GM21529 (cell line): Measurements from ENCODE around the gene BNIP2.
"Not testable (repeated sequence)": the region's sequence is repeated elsewhere in the genome, so short reads cannot be mapped to it uniquely, and the experiment has no call there.

Experiments
- ATAC-seq: cut with Tn5 transposase; IDR thresholded peaks from one replicate; pipeline ENCODE4 v1.9.1; 2021; ENCODE audit not compliant: unreplicated experiment

The BNIP2 gene

DNA sequence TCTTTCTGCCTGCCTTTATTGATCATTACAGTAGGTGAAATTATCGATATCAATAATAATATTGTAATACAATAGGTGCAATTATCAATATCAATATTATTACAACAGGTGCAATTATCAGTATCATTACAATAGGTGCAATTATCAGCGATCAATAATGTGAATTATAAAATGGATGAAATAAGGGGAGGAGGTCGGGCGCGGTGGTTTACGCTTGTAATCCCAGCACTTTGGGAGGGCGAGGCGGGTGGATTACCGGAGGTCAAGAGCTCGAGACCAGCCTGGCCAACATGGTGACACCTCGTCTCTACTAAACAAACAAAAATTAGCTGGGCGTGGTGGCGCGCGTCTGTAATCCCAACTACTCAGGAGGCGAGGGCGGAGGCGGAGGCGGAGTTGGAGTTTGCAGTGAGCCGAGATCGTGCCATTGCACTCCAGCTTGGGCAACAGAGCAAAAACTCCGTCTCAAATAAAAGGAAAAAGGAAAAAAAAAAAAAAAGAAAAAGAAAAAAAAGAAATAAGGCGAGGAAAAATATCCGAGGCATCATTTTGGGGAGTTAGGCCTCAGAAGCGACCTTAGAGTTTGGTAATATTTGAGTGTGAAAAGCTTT lies 611 bp upstream of the BNIP2 start:
- no peak for ATAC-seq

- peak; percentile 14 for ATAC-seq
These were observed 718 bp downstream of the BNIP2 start for GRCh38 chr15:59688423-59688781.

GRCh38 chr15:59687836-59688235 lies 1.3 kb downstream of the BNIP2 start:
- no peak for ATAC-seq

DNA sequence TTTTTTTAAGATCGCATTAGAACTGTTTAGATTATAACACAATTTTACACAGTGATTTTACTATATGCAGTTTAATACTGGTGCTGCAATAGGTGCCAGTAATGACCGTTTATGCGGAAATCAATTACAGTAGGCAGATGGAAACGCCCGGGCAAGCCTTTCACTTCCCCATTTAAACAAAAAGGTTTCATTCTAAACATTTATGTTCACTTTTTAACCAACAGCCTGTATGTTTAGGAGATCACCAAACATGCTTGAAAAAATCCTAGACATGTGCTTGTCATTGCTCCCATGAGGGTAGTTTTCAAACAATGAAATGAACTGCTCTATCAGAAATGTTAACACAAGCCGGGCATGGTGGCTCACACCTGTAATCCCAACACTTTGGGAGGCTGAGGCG lies 2.7 kb downstream of the BNIP2 start:
- ATAC-seq, result peak; percentile 23

DNA sequence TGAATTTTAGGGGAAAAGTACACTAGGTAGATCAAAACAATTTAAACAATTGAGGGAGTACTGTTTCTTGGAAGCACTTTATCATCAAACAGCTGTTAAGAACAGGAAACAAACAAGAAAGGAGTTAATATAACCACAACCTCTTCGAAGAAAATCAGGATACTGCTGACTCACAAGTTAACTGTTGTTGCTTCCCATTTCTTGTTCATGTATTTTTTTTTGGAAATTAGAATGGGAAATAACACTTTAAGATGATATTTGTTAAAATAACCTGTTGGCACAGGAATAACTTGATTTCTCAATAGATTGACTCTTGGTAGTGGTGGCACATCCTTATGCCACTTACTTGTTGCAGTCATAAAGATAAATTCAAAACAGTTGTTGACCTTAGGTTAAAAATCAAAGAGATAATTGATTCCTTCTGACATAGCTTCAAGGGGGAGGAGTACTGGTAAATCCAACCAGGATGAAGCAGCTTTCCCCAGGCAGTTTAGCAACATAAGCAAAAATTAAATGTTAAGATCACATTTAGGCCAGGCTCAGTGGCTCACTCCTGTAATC lies 3.3 kb downstream of the BNIP2 start:
- ATAC-seq, result no peak

DNA sequence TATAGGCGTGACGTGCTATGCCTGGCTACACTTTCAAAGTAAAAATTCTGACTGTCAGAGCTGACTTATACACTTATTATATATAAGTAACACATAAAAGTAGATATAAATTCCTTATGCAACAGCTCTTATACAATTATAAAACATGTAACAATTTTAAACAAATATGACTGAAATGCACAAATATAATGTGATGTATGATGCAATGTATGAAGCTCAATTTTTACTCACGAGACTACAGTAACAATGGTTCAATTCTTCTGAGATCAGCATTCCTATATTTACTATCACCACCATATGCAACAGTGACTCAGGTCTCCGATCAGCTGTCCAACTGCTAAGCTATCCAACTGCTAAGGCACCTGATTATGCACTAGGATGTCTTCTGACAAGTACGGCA lies 8.2 kb downstream of the BNIP2 start:
- ATAC-seq, result no peak

- ATAC-seq, result no peak
These were observed 8.8 kb downstream of the BNIP2 start for GRCh38 chr15:59680346-59680745.

GRCh38 chr15:59678620-59679019 lies 10.5 kb downstream of the BNIP2 start:
- ATAC-seq, result no peak

DNA sequence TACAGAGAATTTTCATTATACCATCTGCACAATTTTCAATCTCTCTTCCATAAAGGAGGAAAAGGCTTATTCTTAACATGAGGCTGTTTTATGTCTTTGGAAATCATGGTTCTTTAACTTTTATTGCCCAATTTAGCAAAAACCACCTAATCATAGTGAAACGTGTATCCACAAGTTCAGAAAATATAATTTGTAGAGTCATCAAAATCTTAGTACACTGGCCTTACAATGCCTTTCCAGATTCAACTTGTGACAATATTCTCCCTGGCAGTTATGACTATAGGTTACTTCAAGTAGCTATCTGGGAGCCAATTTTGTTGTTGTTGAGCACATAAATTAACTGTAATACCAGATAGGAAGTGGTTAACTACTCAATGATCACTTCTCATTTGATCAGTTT lies 10.9 kb downstream of the BNIP2 start:
- no peak for ATAC-seq

DNA sequence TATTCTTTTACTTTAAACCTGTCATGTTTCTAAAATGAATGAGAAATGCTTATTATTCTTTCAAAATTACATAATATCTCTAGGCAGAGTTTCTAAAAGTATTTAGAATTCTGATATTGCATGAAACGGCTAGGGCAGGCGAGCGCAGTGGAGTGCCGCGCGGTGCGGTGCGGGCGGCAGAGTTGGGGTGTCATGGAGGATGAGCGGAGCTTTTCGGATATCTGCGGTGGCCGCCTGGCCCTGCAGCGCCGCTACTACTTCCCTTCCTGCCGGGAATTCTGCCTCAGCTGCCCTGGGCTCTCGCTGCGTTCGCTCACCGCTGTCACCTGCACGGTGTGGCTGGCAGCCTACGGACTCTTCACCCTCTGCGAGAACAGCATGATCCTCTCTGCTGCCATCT lies 12.6 kb downstream of the BNIP2 start:
- ATAC-seq, result no peak

DNA sequence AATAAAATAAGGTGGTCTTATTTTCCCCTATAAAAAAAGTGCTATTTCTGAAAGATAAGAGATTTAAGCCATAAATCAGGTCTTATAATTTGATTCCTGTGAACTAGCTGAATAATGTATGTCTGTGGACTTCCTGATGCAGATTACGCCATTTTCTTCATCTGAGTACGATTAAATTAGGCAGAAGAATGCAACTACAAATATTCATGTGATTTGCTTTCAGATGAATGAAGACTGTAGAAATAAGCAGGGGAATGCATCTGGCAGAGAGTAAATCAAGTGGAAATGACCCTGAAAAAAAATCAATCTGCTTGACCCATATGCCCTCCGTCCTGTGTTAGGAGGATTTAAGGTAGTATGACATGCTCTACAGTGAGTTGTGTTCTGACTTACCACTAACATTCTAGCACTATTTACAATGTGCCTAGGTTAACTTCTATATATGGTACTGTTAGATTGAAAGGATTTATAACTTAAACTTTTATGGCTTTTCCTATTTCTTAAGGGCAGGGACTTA lies 14.7 kb downstream of the BNIP2 start:
- ATAC-seq, result no peak

DNA sequence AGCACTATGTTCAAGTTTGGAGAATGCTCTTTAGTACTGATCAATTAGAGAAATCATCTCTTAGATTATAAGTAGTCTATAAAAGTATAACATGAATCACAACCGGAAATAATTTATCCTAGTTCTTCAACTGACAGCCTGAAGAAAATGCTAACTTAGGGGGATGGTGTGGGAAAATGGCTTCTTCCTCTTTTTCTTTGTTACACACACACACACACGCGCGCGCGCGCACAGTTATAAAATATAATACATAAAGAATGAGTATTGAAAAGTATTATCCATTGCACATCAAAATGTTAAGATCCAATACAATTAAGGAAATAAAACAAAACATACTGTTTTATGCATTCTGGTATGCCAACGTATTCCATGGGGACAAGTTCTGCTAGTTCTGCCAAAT lies 20.6 kb downstream of the BNIP2 start:
- ATAC-seq, result no peak

DNA sequence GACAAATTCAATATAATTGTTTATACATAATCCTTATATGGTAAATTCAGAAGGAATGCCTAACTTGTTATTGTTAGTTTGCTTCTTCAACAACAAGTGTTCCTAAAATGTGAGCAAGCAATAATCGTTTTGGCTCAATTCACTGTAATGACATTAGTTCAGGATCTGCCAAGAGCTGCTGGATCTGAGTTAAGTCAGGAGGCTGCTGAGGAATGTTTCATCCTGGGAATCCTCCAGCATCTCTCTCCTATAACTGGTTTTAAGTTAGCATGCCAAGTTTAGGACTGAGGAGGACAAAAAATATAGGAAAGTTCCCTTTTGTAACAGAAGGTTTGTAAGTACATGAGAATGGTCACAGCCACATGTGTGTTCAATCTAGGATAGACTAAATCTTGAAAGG lies 26.9 kb downstream of the BNIP2 start:
- ATAC-seq, result no peak

- no peak for ATAC-seq
These were observed 29.8 kb downstream of the BNIP2 start for GRCh38 chr15:59659366-59659765.

DNA sequence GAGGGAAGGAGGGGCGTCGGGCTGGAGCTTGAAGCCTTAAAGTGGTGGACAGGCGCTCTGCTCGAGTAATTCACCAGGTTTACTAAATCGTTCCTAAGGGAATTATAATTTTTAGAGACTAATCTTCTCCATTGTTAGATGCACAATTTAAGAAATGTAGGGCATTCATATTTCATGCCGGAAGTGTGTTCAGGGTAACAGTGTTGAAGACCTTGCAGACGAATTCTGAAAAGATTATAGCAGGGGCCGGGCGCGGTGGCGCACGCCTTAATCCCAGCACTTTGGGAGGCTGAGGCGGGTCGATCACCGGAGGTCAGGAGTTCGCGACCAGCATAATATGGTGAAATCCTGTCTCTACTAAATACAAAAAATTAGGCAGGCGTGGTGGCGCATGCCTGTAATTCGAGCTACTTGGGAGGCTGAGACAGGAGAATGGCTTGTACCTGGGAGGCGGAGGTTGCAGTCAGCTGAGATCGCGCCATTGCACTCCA lies 31.4 kb downstream of the BNIP2 start:
- peak; percentile 3 for ATAC-seq

- peak; percentile 99 for ATAC-seq
These were observed 32.1 kb downstream of the BNIP2 start, which contains the start of gene GTF2A2 for GRCh38 chr15:59656897-59657634. Gene GTF2A2, minus strand, starts transcription at chr15:59657515. Its CDS starts 5,238 bp downstream, at chr15:59652277.

- ATAC-seq, result no peak
These were observed 35.1 kb downstream of the BNIP2 start for GRCh38 chr15:59654046-59654445.

DNA sequence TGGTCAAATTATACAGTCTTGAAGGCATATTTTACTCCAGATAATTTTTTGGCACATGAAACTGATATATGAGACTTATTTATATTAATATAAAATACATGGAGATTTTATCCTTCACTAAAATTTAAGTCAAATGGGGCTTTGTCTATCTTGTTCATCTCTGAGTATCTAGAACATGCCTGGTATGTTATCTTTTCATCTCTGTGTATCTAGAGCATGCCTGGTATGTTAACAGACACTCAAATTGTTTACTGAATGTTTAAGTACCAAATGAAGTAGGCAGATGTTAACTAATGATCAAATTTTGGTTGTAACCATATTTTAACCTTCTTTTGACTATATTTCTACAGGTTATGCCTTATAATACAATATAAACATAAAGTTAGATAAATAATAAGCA lies 39.5 kb downstream of the BNIP2 start:
- ATAC-seq, result no peak

DNA sequence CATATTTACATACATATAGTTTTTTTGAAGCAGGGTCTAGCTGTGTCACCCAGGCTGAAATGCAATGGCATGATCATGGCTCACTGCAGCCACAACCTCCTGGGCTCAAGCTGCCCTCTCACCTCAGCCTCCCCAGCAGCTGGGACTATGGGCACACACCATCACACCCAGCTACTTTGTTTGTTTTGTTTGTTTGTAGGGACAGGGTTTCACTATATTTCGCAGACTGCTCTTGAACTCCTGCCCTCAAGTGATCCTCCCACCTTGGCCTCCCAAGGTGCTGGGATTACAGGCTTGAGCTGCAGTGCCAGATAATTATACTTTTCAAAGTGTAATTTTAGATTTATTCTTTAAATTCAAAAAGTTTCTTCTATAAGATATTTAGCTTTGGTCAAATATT lies 42.0 kb downstream of the BNIP2 start:
- no peak for ATAC-seq

DNA sequence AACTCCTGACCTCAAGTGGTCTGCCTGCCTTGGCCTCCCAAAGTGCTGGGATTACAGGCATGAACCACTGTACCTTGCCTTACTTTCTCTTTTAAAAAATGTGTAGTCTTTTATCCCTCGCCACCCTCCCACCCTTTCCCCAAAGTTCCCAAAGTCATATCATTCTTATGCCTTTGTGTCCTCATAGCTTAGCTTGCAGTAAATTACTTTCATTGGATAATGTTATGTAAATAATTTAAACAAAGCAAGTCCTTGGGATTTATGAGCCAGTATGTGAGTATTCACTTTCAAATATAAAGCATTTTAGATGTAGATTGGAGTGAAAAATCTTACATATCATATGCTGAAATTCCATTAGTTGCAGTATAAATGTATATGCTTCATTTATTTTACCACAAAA lies 42.8 kb downstream of the BNIP2 start:
- ATAC-seq, result no peak

DNA sequence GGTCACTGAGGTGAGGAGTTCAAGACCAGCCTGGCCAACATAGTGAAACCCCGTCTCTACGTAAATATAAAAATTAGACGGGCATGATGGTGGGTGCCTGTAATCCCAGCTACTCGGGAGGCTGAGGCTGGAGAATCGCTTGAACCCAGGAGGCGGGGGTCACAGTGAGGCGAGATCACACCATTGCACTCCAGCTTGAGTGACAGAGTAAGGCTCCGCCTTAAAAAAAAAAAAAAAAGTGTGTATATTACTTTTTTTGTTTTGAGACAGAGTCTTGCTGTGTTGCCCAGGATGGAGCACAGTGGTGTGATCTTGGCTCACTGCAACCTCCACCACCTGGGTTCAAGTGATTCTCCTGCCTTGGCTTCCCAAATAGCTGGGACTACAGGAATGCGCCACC lies 43.3 kb downstream of the BNIP2 start:
- not testable (repeated sequence) for ATAC-seq

GRCh38 chr15:59644756-59645155 lies 44.4 kb downstream of the BNIP2 start:
- ATAC-seq, result no peak
